Breast epithelium (tissue), 3 donors: ENCODE measurements around the gene CSTB.

Experiments used
- CTCF ChIP-seq, 3 donors: fragments of 450-650 bp; IDR thresholded peaks; one replicate each; pipeline ENCODE4 v1.5.1; 2016 to 2017; ENCODE audit warnings: antibody characterized with exemption in 3 of 3, mild to moderate bottlenecking in 3 of 3, moderate library complexity in 3 of 3
- POLR2A ChIP-seq: fragments of 450-650 bp; IDR thresholded peaks from one replicate; pipeline ENCODE4 v1.6.1; 2016; ENCODE audit warnings: antibody characterized with exemption, mild to moderate bottlenecking, moderate library complexity
- POLR2AphosphoS5 ChIP-seq, 3 donors: sonication (generic); formaldehyde crosslinking; IDR thresholded peaks; one replicate each; pipeline ENCODE4 v1.6.1; 2017; ENCODE audit warnings: antibody characterized with exemption in 3 of 3

GRCh38 chr21:43786807-43787440, 10.8 kb upstream of the CSTB start:
- TF ChIP-seq CTCF (IDR thresholded peaks at IDR 0.05), result no peak
- TF ChIP-seq POLR2AphosphoS5 (IDR thresholded peaks at IDR 0.05), result no peak
- TF ChIP-seq POLR2A, result no peak
